GM12878 (cell line): ENCODE measurements around the gene CAMK2D.

Source experiments
- ESRRA ChIP-seq: IDR thresholded peaks from 2 replicates; pipeline ENCODE4 v1.6.1; 2012; ENCODE audit warnings: mild to moderate bottlenecking, low read length, improper control_type of control experiment
- EZH2 ChIP-seq: IDR thresholded peaks from 2 replicates; pipeline ENCODE4 v1.6.1; 2012; ENCODE audit warnings: low read depth, mild to moderate bottlenecking, control low read depth, inconsistent platforms, low read length, borderline replicate concordance; ENCODE audit not compliant: control insufficient read depth
- MXI1 ChIP-seq: fragments of 150-350 bp; IDR thresholded peaks from 2 replicates; pipeline ENCODE4 v1.6.1; 2011; ENCODE audit warnings: low read depth, mild to moderate bottlenecking, inconsistent platforms, low read length, improper control_type of control experiment
- POLR2A ChIP-seq: IDR thresholded peaks from 2 replicates; pipeline ENCODE4 v1.6.1; 2011; ENCODE audit warnings: low read depth, mild to moderate bottlenecking, low read length
- POLR2AphosphoS5 ChIP-seq: IDR thresholded peaks from 2 replicates; pipeline ENCODE4 v1.6.1; 2011; ENCODE audit warnings: mild to moderate bottlenecking, low read length, inconsistent platforms
- RB1 ChIP-seq: fragments of 450-650 bp; formaldehyde crosslinking; IDR thresholded peaks from 2 replicates; pipeline ENCODE4 v1.6.1; 2017; ENCODE audit warnings: mild to moderate bottlenecking, borderline replicate concordance
- TAF1 ChIP-seq: IDR thresholded peaks from 2 replicates; pipeline ENCODE4 v1.6.1; 2011; ENCODE audit warnings: mild to moderate bottlenecking, low read depth, low read length, borderline replicate concordance
- TCF7 ChIP-seq: IDR thresholded peaks from 2 replicates; pipeline ENCODE4 v1.6.1; 2014; ENCODE audit warnings: antibody characterized with exemption, borderline replicate concordance
- TF ChIP-seq, protein P1 (sequence below), 3 experiments: IDR thresholded peaks in 2 of 3; conservative IDR thresholded peaks in 1 of 3; 2 replicates each; pipeline ENCODE4 v1.5.1; 2011; ENCODE audit warnings: low read depth in 3 of 3, low read length in 3 of 3, mild to moderate bottlenecking in 3 of 3, control low read depth in 2 of 3, moderate library complexity in 2 of 3, inconsistent platforms in 1 of 3, mixed read lengths in 1 of 3; ENCODE audit not compliant: control insufficient read depth in 2 of 3, insufficient read depth in 1 of 3; ENCODE audit errors: extremely low read depth in 1 of 3
- TF ChIP-seq, protein P2 (sequence below): IDR thresholded peaks from 2 replicates; pipeline ENCODE4 v1.6.1; 2012; ENCODE audit warnings: low read length, inconsistent platforms
- TF ChIP-seq, protein P3 (sequence below): IDR thresholded peaks from 2 replicates; pipeline ENCODE4 v1.6.1; 2011; ENCODE audit warnings: mild to moderate bottlenecking, low read depth, low read length, moderate library complexity; ENCODE audit not compliant: insufficient replicate concordance

DNA sequence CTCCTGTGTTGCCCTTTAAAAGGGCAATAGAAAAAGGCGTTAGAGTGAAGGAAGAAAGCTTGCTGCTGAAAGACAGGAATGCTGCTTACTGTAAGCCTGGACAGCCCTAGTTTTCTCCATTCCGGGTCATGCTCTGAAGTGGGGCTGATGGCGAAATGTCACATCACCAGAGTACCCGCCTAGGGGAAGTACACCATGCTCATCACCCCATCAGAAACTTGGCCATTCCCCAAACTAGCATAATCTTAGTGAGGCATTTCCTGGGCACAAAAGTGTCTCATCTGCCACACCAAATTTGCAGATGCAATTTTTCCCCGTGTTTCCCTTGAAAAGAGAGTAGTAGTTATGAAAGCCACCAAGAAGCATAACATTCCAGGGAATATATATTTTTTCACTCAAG, 47.8 kb upstream of the CAMK2D start:
- TF ChIP-seq POLR2AphosphoS5 (no peak), TAF1 (no peak), POLR2A (no peak), RB1 (no peak), MXI1 (no peak), TCF7 (no peak), ESRRA (no peak), EZH2 (no peak)
- TF ChIP-seq, protein P1, sequence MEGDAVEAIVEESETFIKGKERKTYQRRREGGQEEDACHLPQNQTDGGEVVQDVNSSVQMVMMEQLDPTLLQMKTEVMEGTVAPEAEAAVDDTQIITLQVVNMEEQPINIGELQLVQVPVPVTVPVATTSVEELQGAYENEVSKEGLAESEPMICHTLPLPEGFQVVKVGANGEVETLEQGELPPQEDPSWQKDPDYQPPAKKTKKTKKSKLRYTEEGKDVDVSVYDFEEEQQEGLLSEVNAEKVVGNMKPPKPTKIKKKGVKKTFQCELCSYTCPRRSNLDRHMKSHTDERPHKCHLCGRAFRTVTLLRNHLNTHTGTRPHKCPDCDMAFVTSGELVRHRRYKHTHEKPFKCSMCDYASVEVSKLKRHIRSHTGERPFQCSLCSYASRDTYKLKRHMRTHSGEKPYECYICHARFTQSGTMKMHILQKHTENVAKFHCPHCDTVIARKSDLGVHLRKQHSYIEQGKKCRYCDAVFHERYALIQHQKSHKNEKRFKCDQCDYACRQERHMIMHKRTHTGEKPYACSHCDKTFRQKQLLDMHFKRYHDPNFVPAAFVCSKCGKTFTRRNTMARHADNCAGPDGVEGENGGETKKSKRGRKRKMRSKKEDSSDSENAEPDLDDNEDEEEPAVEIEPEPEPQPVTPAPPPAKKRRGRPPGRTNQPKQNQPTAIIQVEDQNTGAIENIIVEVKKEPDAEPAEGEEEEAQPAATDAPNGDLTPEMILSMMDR (IDR thresholded peaks at IDR 0.05 in 2 of 3, conservative IDR thresholded peaks at IDR 0.05 in 1 of 3; ENCODE audit: control insufficient read depth in 2 of 3, extremely low read depth in 1 of 3, insufficient read depth in 1 of 3, low read depth in 3 of 3, low read length in 3 of 3) = no peak
- TF ChIP-seq, protein P2, sequence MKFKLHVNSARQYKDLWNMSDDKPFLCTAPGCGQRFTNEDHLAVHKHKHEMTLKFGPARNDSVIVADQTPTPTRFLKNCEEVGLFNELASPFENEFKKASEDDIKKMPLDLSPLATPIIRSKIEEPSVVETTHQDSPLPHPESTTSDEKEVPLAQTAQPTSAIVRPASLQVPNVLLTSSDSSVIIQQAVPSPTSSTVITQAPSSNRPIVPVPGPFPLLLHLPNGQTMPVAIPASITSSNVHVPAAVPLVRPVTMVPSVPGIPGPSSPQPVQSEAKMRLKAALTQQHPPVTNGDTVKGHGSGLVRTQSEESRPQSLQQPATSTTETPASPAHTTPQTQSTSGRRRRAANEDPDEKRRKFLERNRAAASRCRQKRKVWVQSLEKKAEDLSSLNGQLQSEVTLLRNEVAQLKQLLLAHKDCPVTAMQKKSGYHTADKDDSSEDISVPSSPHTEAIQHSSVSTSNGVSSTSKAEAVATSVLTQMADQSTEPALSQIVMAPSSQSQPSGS = no peak
- TF ChIP-seq, protein P3, sequence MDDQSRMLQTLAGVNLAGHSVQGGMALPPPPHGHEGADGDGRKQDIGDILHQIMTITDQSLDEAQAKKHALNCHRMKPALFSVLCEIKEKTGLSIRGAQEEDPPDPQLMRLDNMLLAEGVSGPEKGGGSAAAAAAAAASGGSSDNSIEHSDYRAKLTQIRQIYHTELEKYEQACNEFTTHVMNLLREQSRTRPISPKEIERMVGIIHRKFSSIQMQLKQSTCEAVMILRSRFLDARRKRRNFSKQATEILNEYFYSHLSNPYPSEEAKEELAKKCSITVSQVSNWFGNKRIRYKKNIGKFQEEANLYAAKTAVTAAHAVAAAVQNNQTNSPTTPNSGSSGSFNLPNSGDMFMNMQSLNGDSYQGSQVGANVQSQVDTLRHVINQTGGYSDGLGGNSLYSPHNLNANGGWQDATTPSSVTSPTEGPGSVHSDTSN = no peak
